GM20431 (cell line): ENCODE data around the gene CD82.

Source experiments
- in situ Hi-C: fragments of 300-500 bp; cut with MseI, MboI; formaldehyde crosslinking; loops from one replicate; pipeline ENCODE4 v1.15.0; 2020; ENCODE audit warnings: low sequenced_read_pairs; ENCODE audit not compliant: unreplicated experiment

Gene CD82

GRCh38 chr11:44556735-44557409 lies 8.6 kb upstream of the CD82 start:
- in situ Hi-C loops, result no loop called here

DNA sequence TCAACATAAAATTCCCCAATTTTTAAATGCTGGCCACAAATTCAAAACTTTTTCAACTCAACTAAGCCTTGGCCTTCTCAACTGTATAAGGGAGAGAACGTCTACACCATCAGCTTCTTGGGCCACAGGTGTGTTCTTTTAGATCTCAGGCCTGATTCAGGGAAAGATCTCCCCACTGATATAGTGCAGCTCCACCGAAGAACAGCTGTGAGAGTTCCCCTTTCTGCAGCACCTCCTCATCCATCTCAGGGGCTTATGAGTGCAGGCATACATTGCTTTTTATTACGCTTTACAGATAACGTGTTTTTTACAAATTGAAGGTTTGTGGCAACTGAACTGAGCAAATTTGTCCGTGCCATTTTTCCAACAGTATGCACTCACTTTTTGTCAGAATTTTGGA lies 8.0 kb upstream of the CD82 start:
- in situ Hi-C loops, result no loop called here

DNA sequence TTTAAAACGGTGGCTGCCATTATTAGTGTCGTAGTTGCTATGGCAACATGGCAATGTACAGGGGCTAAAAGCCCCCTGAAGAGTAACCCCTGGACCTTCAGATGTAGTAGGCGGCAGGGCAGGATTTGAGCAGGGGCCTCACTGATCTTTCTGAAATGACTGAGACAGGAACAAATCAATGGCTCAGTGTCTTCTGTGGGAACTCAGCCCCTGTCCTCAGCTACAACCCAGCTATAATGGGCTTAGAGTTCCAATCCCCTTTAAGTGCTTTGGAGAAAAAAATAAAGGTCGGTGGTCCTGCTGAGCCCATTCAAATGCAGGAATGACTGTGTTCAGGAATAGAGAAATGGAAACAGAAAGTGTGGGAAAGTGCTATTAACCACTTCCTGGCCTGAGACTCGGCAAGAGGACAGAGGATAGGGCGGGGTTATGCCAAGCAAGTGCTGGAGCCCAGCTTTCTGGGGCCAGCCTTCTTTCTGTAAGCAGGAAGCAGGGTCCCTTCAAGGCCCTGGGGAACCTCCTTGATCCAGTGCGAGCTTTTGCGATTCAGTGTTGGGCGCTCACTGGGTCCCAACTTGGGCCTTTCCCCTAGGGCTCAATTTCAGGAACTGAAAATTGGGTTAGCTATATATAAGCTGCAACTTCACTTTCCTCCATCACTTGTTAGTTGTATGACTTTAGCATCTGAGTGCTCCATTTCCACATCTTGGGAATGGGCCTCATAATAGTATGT lies 6.1 kb upstream of the CD82 start:
- in situ Hi-C loops, result no loop called here

DNA sequence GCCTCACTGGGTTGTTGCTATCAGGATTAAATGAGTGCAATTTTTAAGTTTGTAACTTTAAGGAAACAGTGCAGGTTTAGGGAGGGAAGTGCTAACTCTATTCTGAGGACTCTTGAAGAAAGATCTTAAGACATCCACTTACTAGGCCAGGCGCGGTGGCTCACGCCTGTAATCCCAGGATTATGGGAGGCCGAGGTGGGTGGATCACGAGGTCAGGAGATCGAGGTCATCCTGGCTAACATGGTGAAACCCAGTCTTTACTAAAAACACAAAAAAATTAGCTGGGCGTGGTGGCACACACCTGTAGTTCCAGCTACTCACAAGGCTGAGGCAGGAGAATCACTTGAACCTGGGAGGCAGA lies 5.5 kb upstream of the CD82 start:
- in situ Hi-C loops, result loop anchor here (10.0 kb wide), 1 partner anchor 55 kb away; no protein-coding TSS in a partner anchor

DNA sequence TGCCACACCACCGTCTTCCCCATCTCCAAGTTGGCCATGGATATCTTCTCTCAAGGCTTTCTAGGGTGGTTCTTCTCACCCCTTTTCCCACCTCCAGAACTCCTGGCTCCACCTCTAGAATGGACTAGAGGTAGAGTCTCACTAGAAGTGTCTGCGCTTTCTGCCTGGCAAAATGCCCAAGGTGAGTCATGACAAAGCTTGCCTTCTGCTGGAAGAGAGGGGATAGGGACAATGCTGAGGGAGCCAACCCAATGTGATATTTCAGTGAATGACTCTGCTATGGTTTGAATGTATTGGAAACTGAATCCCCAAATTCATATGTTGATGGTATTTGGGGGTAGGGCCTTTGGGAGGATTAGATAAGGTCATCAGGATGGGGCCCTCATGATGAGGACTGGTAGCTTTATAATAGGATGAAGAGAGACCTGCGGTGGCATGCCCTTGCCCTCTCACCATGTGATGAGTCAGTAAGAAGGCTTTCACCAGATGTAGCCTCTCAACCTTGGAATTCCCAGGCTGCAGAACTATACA lies 4.1 kb upstream of the CD82 start:
- in situ Hi-C loops, result loop anchor here (10.0 kb wide), 1 partner anchor 53 kb away; no protein-coding TSS in a partner anchor

GRCh38 chr11:44561964-44562734 lies 3.3 kb upstream of the CD82 start:
- in situ Hi-C loops, result loop anchor here (10.0 kb wide), 1 partner anchor 53 kb away; no protein-coding TSS in a partner anchor

- in situ Hi-C loops, result loop anchor here (10.0 kb wide), 1 partner anchor 52 kb away; no protein-coding TSS in a partner anchor
Measured at GRCh38 chr11:44562845-44563460, 2.5 kb upstream of the CD82 start.

GRCh38 chr11:44563711-44564110 lies 1.8 kb upstream of the CD82 start:
- in situ Hi-C loops, result loop anchor here (10.0 kb wide), 1 partner anchor 51 kb away; no protein-coding TSS in a partner anchor

GRCh38 chr11:44564166-44564565 lies 1.3 kb upstream of the CD82 start:
- in situ Hi-C loops, result loop anchor here (10.0 kb wide), 1 partner anchor 51 kb away; no protein-coding TSS in a partner anchor

- in situ Hi-C loops, result loop anchor here (10.0 kb wide), 1 partner anchor 50 kb away; no protein-coding TSS in a partner anchor
Measured at GRCh38 chr11:44564670-44565210, 723 bp upstream of the CD82 start.

DNA sequence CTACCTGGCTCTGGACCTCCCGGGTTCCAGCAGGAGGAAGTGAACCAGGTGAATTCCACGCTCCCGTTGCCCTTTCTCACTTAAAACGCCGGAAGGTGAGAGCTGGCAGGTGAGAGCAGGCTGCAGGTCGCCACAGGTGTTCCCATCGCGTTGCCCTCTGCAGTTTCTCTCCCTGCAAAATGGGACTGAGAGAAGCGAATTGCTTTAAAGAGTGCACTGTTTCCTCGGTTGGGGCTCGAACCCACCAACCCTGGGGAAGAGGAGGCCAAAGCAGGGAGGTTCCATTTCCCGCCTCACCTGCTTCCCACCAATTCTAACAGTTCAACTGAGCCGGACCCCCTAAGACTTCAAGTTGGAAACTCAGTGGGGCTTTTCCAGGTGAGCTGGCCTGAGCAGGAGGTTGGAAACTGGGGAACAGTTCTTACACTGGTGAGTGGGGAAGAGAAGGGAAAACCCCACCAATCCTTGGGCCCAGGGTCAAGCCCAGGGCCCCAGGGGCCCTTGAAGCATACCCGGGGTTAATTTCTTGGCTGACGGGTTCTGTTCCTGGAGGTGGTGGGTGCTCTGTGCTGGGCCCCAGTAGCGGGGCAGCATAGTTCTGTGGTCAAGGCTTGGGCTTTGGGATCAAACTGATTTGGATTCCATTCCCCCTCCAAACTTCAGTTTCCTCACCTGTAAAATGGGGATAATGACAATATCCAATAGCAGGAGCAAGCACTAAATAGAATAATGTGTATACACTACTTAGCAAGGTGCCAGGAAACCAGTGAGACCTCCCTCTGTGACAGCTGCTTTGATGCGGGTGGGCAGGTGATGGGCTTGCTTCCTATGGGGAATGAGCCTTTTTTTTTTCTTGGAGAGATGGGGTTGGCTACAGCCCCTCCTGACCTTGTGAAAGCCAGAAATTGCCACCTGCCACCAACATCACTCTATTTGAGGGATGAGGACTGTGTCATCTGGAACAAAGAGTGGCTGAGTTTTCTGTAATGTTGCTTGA lies 788 bp downstream of the CD82 start:
- in situ Hi-C loops, result loop anchor here (10.0 kb wide), 1 partner anchor 49 kb away; no protein-coding TSS in a partner anchor

GRCh38 chr11:44566952-44567875 lies 1.8 kb downstream of the CD82 start:
- in situ Hi-C loops, result loop anchor here (10.0 kb wide), 1 partner anchor 48 kb away; no protein-coding TSS in a partner anchor

GRCh38 chr11:44567876-44568256 lies 2.4 kb downstream of the CD82 start:
- in situ Hi-C loops, result loop anchor here (10.0 kb wide), 1 partner anchor 47 kb away; no protein-coding TSS in a partner anchor

DNA sequence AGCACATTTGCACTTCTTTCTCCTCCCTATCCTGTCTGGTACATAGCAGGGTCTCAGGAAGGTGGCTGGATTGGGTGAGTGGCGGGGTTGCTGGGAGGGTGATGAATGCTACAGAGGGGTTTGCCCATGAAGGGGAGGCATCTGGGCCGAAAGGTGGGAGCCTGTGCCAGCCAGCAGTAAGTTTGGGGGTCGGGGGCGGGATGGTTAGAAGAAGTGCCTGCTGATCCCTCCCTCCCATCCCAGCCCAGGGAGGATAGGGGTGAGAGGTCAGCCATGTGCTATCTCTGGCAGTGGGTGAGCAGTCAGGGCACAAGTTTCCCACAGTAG lies 2.8 kb downstream of the CD82 start:
- in situ Hi-C loops, result loop anchor here (10.0 kb wide), 1 partner anchor 47 kb away; no protein-coding TSS in a partner anchor

DNA sequence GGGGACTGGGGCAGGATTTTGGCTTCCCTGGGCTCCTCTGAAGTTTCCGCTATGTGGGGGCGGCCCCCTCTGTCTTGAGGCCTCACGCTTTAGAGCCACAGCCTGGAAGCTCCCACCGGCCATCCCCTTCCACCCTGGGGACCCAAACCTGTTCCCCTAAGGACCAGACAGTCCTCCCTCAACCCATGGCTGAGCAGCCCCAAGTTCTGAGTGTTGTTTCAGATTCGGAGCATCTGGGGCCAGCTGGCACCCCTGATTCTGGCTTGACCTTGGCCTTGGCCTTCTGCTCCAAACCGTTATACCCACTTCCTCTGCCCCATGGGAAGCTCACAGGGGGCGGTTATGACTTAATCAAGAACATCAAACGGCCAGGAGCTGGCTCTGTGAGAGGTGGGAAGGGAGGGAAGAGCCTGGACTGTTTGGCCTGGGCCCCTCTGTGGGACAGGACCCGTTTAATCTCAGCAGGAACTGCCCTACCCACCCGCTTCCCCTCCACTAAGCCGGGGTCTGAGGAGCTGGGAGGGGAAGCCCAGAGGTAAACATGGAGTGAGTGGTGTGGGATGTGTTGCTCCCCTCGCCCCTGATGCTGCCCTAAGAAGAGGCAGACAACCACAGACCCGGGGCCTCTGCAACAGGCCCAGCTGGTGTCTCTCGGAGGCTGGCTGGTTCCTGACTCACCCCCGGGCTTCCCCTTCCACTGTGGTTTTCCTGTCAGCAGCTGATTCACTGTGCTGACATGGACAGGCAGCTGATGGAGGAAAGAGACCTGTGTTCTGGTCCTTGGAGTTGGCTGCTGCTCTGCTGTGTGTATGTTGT lies 3.4 kb downstream of the CD82 start:
- in situ Hi-C loops, result loop anchor here (10.0 kb wide), 1 partner anchor 46 kb away; no protein-coding TSS in a partner anchor

DNA sequence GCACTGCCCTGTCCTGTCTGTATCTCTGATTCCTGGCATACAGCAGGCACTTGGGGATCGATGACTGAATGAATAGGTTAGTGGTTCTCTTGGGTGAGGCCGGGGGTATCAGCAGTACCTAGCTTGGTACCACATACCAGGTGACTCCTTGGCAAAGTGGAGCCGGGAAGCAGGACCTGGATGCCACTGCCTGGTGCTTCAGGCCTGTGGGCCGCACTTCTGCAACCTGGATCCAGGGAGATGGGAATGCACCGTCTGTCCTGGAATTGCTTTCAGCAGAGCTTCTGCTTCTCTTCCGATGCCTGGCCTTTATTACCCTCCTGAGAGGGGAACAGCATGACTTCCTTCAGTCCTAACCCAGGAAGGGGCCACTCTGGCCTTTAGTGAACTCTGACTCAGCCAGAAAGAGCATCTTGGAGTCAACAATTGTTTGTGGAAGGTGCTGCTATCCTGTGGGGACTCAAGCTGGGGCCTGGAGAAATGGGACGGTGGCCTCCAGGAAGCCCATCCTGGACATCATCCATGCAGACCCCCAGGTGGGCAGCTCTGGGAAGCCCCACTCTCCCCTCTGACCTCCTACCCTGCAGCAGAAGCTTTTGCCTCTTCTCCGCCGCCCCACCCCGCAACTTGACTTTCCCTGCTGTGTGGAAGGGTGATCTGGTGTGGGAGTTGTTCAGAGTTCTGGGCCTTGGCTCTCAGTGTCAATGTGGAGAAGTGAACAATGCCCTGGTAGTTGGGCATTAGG lies 5.1 kb downstream of the CD82 start:
- in situ Hi-C loops, result no loop called here
